ENCODE data around the gene ARL10. TPM values are rescaled to one million over a fixed set of nuclear protein-coding genes. Genes with fewer than 3 reads are reported as not detected.

The ARL10 gene, protein sequence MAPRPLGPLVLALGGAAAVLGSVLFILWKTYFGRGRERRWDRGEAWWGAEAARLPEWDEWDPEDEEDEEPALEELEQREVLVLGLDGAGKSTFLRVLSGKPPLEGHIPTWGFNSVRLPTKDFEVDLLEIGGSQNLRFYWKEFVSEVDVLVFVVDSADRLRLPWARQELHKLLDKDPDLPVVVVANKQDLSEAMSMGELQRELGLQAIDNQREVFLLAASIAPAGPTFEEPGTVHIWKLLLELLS
- 8.9 and 11.8 TPM in 2 replicates for total RNA-seq (2012; rRNA removed)

DNA sequence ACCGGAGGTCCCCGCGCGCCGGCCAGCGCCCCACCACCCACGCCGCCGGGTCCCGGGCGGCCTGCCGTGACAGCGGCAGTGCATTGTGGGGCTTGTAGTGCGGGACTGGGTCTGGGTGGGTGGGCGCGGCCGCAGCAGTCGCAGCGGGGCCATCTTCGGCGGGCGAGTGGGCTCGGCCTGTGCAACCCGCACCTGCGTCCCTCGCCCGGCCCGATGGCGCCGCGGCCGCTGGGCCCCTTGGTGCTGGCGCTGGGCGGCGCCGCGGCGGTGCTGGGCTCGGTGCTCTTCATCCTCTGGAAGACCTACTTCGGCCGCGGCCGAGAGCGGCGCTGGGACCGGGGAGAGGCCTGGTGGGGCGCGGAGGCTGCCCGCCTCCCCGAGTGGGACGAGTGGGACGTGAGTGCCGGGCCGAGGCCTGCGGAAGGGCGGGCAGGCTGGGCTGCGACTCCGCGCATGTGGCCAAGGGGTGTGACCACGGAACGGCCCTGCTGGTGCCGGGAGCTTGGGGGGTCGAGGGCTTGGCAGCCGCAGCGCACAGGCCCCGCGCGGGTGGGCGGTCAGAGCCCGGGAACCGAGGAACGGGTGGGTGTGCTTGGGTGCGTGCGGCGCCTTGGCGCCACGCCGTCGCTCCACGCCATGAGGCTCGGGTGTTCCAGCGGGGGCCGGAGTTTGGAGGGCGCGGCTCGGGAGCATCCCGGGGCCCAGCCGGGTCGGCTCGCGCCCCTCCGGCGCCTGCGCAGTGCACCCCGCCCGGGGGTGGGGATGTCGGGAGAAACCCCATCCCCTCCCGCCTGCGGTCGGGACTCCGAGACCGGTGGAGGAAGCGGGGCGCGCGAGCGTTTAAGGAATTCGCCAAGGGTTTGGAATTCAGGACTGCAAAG is at the start of gene ARL10:
ARL10 (plus strand) TSS at position 137 of the 881 bp plus-strand sequence; CDS start at position 214, 77 bp downstream.
- H3K4me3 ChIP-seq (ENCODE audit: low read length), result peak within 1 kb of the TSS; percentile 87
- H3K9ac ChIP-seq (ENCODE audit: low read depth, low read length), result peak within 1 kb of the TSS; percentile 88
- H3K27me3 ChIP-seq (ENCODE audit: control insufficient read depth, insufficient read depth, low read length), result no peaks in the 10 kb centered on the region
- no peaks in the 10 kb centered on the region for H3K9me3 ChIP-seq (replicated peaks; ENCODE audit: low read length)
- peak within 1 kb of the TSS; percentile 92 for H3K4me2 ChIP-seq (ENCODE audit: low read length)
- H3K36me3 ChIP-seq (ENCODE audit: insufficient read depth, low read length), result peaks cover 21% of the 10 kb centered on the region
- H3K4me1 ChIP-seq (ENCODE audit: control insufficient read depth, insufficient read depth, low read length), result peaks cover 13% of the 10 kb centered on the region

DNA sequence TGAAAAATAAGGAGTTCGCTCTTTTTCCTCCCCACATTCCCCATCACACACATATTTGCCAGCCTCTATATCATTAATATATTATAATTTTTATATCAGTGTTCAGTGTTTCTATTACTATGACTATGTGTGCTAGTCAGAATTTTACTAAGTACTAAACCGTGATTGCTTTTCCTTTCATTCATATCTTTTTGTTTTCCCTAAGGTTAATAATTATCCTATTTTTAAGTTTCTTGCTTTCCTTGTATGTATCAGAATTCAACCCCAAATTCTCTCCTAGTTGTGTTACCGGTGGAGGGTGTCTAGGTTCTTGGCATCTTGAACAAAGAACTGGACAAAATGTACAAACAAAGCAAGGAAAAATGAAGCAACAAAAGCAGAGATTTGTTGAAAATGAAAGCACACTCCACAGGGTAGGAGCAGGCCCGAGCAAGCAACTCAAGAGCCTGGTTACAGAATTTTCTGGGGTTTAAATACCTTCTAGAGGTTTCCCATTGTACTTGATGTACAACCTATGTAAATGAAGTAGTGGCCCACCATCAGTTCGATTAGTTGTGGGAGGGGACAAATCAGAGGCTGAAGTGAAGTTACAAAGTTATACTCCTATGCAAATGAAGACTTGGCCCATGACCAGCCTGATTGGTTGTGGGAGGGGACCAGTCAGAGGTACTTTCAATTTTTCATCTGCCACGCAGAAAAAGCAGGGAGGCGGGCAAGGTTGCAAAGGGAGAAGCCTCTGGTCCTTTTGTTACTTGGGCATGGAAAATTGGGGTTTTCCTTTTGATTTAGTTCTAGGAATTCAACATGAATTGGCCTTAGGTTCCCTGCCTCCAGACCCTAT is 47.5 kb upstream of the ARL10 start:
- Histone ChIP-seq H3K9me3 (replicated peaks; ENCODE audit: low read length) (no peaks in the 10 kb centered on the region), H3K4me1 (ENCODE audit: control insufficient read depth, insufficient read depth, low read length) (no peaks in the 10 kb centered on the region), H3K4me3 (ENCODE audit: low read length) (no peak overlapping the region), H3K27me3 (ENCODE audit: control insufficient read depth, insufficient read depth, low read length) (no peaks in the 10 kb centered on the region), H3K4me2 (ENCODE audit: low read length) (no peak overlapping the region), H3K9ac (ENCODE audit: low read depth, low read length) (no peak overlapping the region), H3K36me3 (ENCODE audit: insufficient read depth, low read length) (peaks cover 14% of the 10 kb centered on the region)

DNA sequence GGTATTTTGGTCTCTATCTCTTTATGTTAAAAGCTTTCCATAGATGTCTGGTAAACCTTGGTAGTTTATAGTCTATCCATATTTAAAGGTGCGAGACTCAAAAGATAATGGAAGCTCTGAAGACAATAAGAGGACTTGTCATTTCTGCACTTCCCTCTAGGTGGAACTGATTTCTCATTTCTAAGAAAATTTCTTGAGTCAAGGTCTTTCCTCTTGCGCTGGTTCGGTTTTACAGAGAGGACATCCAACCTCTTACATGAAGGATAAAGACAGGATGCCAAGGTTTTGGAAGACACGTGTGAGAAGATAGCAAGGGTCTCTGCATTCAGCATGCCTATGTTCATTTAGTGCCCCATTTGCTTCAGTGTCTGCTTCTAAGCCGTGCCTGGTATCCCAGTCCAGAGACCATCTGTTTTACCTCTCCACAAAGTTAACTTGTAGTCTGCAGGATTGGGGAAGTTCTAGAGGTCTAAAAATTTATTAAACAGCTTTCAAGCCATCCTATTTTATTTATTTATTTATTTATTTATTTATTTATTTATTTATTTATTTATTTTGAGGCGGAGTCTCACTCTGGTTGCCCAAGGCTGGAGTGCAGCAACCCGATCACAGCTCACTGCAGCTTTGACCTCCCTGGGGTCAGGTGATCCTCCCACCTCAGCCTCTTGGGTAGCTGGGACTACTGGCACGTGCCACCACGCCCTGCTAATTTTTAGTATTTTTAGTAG is 45.3 kb upstream of the ARL10 start:
- H3K36me3 ChIP-seq (ENCODE audit: insufficient read depth, low read length), result peaks cover 15% of the 10 kb centered on the region
- H3K9ac ChIP-seq (ENCODE audit: low read depth, low read length), result no peak overlapping the region
- H3K9me3 ChIP-seq (replicated peaks; ENCODE audit: low read length), result no peaks in the 10 kb centered on the region
- H3K27me3 ChIP-seq (ENCODE audit: control insufficient read depth, insufficient read depth, low read length), result no peaks in the 10 kb centered on the region
- no peak overlapping the region for H3K4me3 ChIP-seq (ENCODE audit: low read length)
- no peaks in the 10 kb centered on the region for H3K4me1 ChIP-seq (ENCODE audit: control insufficient read depth, insufficient read depth, low read length)
- no peak overlapping the region for H3K4me2 ChIP-seq (ENCODE audit: low read length)

DNA sequence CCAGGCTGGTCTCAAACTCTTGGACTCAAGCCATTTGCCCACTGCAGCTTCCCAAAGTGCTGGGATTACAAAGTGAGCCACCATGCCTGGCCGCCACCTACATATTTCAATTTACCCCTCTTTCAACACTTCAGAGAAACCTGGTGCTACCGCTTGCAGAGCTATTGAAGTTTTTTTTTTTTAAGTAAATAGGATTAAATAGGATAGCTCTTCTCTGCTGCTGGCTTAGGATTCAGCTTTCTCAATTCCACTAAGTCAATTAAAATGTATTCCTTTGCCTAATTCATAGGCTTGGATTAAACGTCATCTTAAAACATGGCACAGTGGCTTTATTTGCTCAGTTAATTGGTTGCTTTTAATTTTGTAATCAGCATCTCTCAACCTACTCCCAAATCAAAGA is 44.7 kb upstream of the ARL10 start:
- Histone ChIP-seq H3K4me2 (ENCODE audit: low read length) (no peak overlapping the region), H3K4me1 (ENCODE audit: control insufficient read depth, insufficient read depth, low read length) (no peaks in the 10 kb centered on the region), H3K4me3 (ENCODE audit: low read length) (no peak overlapping the region), H3K27me3 (ENCODE audit: control insufficient read depth, insufficient read depth, low read length) (no peaks in the 10 kb centered on the region), H3K36me3 (ENCODE audit: insufficient read depth, low read length) (peaks cover 9% of the 10 kb centered on the region), H3K9ac (ENCODE audit: low read depth, low read length) (no peak overlapping the region), H3K9me3 (replicated peaks; ENCODE audit: low read length) (no peaks in the 10 kb centered on the region)

DNA sequence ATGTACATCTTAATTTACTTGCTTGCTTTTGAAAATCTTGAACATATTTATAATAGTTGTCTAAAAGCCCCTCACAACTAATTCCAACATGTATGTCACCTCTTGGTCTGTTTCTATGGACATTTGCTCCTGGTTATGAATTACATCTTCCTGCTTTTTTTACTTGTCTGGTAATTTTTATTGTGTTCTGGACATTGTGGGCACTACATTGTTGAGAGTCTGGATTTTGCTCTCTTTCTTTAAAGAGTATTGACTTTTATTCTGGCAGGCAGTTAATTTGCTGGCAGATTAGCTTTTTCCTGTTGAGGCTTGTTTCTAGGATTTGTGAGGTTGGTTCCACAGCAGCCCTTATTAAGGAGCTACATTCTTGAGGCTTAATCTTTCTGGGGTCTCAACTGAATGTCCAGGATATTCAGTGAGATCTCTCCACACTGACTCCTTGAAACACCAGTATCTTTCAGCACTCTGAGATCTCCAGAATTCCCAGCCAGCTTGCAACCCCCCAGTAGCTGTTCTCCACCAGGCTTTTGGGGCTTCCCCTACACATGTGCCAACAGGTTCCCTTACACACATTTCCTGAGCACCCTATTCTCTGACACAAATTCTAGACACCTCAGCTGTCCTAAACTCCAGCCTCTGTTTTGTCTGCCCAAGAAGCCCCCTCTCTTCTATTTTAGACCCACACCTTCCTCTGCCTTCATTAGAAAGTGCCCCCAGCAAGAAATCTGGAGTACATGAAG is 31.1 kb upstream of the ARL10 start:
- H3K4me3 ChIP-seq (ENCODE audit: low read length), result no peak overlapping the region
- no peaks in the 10 kb centered on the region for H3K9me3 ChIP-seq (replicated peaks; ENCODE audit: low read length)

DNA sequence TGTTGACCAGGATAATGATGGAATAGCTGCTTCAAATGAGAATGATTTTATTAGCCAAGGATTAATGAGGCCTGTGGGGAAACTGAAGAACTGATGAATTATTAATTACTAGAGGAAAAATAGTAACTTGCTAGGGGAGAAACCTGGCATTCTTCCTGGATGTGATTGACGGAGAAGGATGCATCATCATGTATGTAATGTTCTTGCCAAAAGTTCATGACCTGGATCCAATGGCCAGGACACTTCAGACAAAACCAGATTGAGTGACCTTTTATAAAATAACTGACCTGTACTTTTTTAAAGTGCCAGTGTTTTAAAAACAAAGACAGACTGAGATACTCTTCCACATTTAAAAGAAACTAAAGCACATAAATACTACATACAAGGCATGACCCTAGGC is 27.4 kb upstream of the ARL10 start:
- H3K4me1 ChIP-seq (ENCODE audit: control insufficient read depth, insufficient read depth, low read length), result no peaks in the 10 kb centered on the region
- peaks cover 3% of the 10 kb centered on the region for H3K36me3 ChIP-seq (ENCODE audit: insufficient read depth, low read length)
- H3K27me3 ChIP-seq (ENCODE audit: control insufficient read depth, insufficient read depth, low read length), result no peaks in the 10 kb centered on the region
- H3K9me3 ChIP-seq (replicated peaks; ENCODE audit: low read length), result no peaks in the 10 kb centered on the region
- no peak overlapping the region for H3K4me3 ChIP-seq (ENCODE audit: low read length)
- no peak overlapping the region for H3K4me2 ChIP-seq (ENCODE audit: low read length)
- H3K9ac ChIP-seq (ENCODE audit: low read depth, low read length), result no peak overlapping the region

More for the DNA sequence above, 31.1 kb upstream of the ARL10 start:
- H3K4me2 ChIP-seq (ENCODE audit: low read length), result no peak overlapping the region
- no peaks in the 10 kb centered on the region for H3K27me3 ChIP-seq (ENCODE audit: control insufficient read depth, insufficient read depth, low read length)
- no peak overlapping the region for H3K9ac ChIP-seq (ENCODE audit: low read depth, low read length)
- no peaks in the 10 kb centered on the region for H3K4me1 ChIP-seq (ENCODE audit: control insufficient read depth, insufficient read depth, low read length)
- peaks cover 3% of the 10 kb centered on the region for H3K36me3 ChIP-seq (ENCODE audit: insufficient read depth, low read length)

DNA sequence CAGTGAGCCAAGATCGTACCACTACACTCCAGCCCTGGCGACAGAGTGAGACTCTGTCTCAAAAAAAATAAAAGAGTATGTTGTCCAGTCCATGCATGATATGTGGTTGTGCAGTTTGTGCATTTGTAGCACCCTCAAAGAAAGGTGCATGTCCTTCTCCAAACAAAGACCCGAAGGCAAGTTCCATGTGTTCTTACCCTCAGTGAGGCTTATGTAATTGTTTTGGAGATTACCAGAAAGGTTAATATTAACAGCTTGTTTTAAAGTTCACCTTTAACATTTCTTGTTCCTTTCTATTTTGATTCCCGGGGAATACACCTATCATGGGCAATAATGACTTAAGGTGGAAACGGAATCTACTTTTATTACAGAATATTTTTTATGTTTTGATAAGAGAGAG is 26.0 kb upstream of the ARL10 start:
- Histone ChIP-seq H3K9ac (ENCODE audit: low read depth, low read length) (no peak overlapping the region), H3K9me3 (replicated peaks; ENCODE audit: low read length) (no peaks in the 10 kb centered on the region), H3K4me2 (ENCODE audit: low read length) (no peak overlapping the region), H3K36me3 (ENCODE audit: insufficient read depth, low read length) (peaks cover 6% of the 10 kb centered on the region), H3K27me3 (ENCODE audit: control insufficient read depth, insufficient read depth, low read length) (no peaks in the 10 kb centered on the region), H3K4me3 (ENCODE audit: low read length) (no peak overlapping the region), H3K4me1 (ENCODE audit: control insufficient read depth, insufficient read depth, low read length) (no peaks in the 10 kb centered on the region)

DNA sequence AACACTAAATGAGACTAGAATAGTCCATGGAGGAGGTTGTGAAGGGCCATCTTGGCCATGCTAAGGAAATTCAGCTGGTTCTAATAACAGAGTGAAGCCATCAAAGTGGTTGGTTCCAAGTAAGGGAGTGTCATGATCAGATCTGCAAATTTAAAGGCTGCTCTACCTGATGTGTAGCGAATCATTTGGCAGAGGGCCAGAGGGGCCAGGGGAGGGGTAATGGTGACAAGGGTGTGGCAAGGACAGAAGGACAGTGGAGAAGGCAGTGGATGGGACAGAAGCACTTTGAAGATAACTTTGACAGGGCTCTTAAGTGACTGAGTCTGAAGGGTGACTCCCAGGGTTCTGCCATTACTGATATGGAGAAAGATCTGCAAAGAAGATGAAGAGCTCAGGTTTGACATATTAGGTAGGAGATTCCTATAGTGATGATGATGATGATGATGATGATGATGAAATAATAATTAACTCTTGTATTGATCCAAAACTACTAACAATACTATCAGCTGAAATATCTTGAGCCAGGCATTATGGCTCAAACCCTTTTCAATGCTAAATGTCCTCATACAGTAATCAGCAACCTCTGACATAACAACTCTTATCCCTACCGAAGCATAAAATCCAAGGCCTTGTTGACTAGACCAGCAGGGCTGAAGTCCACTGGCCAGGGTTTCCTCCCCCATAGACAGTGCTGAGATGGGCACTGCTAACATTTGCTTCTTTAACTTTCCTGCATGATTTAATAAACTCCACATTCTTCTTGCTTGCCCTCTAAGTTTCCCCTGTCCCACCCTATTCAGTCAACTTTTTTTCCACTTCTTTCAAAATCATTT is 23.7 kb upstream of the ARL10 start:
- H3K9me3 ChIP-seq (replicated peaks; ENCODE audit: low read length), result no peaks in the 10 kb centered on the region
- H3K4me3 ChIP-seq (ENCODE audit: low read length), result no peak overlapping the region
- no peaks in the 10 kb centered on the region for H3K27me3 ChIP-seq (ENCODE audit: control insufficient read depth, insufficient read depth, low read length)
- H3K4me1 ChIP-seq (ENCODE audit: control insufficient read depth, insufficient read depth, low read length), result no peaks in the 10 kb centered on the region
- H3K4me2 ChIP-seq (ENCODE audit: low read length), result no peak overlapping the region
- peaks cover 27% of the 10 kb centered on the region for H3K36me3 ChIP-seq (ENCODE audit: insufficient read depth, low read length)
- H3K9ac ChIP-seq (ENCODE audit: low read depth, low read length), result no peak overlapping the region

DNA sequence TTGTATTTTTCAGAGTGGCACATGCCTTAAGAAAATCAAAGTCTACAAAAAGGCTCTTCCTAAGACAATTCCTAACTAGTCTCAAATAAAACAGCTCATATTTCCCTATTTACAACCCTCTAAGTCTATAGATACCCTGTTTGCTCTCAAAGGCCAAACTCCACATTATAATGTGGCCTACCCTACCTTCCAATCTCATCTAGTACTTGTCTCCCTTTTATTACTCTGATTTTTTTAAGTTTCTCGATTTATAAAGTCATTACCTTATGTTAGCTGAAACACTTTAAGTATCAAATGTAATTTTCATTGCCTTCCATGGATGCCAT is 23.2 kb upstream of the ARL10 start:
- H3K9ac ChIP-seq (ENCODE audit: low read depth, low read length), result no peak overlapping the region
- no peaks in the 10 kb centered on the region for H3K4me1 ChIP-seq (ENCODE audit: control insufficient read depth, insufficient read depth, low read length)
- no peaks in the 10 kb centered on the region for H3K9me3 ChIP-seq (replicated peaks; ENCODE audit: low read length)
- no peak overlapping the region for H3K4me3 ChIP-seq (ENCODE audit: low read length)
- no peaks in the 10 kb centered on the region for H3K27me3 ChIP-seq (ENCODE audit: control insufficient read depth, insufficient read depth, low read length)
- no peak overlapping the region for H3K4me2 ChIP-seq (ENCODE audit: low read length)
- H3K36me3 ChIP-seq (ENCODE audit: insufficient read depth, low read length), result peaks cover 29% of the 10 kb centered on the region
